GM21786 (cell line): ENCODE results near the gene ITPR1.

ENCODE experiments used
- ATAC-seq: cut with Tn5 transposase; IDR thresholded peaks from one replicate; pipeline ENCODE4 v1.9.1; 2021; ENCODE audit not compliant: unreplicated experiment

Gene ITPR1

GRCh38 chr3:4678320-4678719 is 185.2 kb downstream of the ITPR1 start:
- ATAC-seq: no peak

GRCh38 chr3:4680227-4680691 is 187.1 kb downstream of the ITPR1 start:
- ATAC-seq: no peak

GRCh38 chr3:4680871-4681300 is 187.7 kb downstream of the ITPR1 start:
- ATAC-seq: no peak

- no peak for ATAC-seq
These were observed 188.2 kb downstream of the ITPR1 start for GRCh38 chr3:4681301-4681700.

GRCh38 chr3:4684117-4684516 is 191.0 kb downstream of the ITPR1 start:
- ATAC-seq: no peak

GRCh38 chr3:4684976-4685375 is 191.8 kb downstream of the ITPR1 start:
- ATAC-seq: no peak

GRCh38 chr3:4685673-4686345 is 192.7 kb downstream of the ITPR1 start:
- no peak for ATAC-seq

- no peak for ATAC-seq
These were observed 193.5 kb downstream of the ITPR1 start for GRCh38 chr3:4686619-4687018.

- no peak for ATAC-seq
These were observed 194.0 kb downstream of the ITPR1 start for GRCh38 chr3:4687167-4687566.

GRCh38 chr3:4687596-4687995 is 194.4 kb downstream of the ITPR1 start:
- no peak for ATAC-seq

- ATAC-seq: no peak
These were observed 195.3 kb downstream of the ITPR1 start for GRCh38 chr3:4688411-4688810.

- no peak for ATAC-seq
These were observed 195.9 kb downstream of the ITPR1 start for GRCh38 chr3:4689021-4689420.

- ATAC-seq: no peak
These were observed 197.1 kb downstream of the ITPR1 start for GRCh38 chr3:4690277-4690676.

GRCh38 chr3:4693620-4694019 is 200.5 kb downstream of the ITPR1 start:
- peak; percentile 93 for ATAC-seq

GRCh38 chr3:4695846-4696245 is 202.7 kb downstream of the ITPR1 start:
- no peak for ATAC-seq

GRCh38 chr3:4696266-4696665 is 203.1 kb downstream of the ITPR1 start:
- ATAC-seq: no peak

GRCh38 chr3:4698125-4698821 is 205.1 kb downstream of the ITPR1 start:
- ATAC-seq: no peak

- no peak for ATAC-seq
These were observed 209.9 kb downstream of the ITPR1 start for GRCh38 chr3:4703054-4703480.

- ATAC-seq: no peak
These were observed 211.4 kb downstream of the ITPR1 start for GRCh38 chr3:4704552-4704951.

- no peak for ATAC-seq
These were observed 214.2 kb downstream of the ITPR1 start for GRCh38 chr3:4707324-4707723.

GRCh38 chr3:4708230-4708629 is 215.1 kb downstream of the ITPR1 start:
- ATAC-seq: no peak

GRCh38 chr3:4709341-4709740 is 216.2 kb downstream of the ITPR1 start:
- ATAC-seq: no peak

- ATAC-seq: no peak
These were observed 217.0 kb downstream of the ITPR1 start for GRCh38 chr3:4710191-4710590.
